ENCODE data around the gene DPF1.

- TF ChIP-seq CTCF (IDR thresholded peaks at IDR 0.05) (no peak), POLR2AphosphoS5 (IDR thresholded peaks at IDR 0.05) (no peak)
These were observed 38.7 kb upstream of the DPF1 start for GRCh38 chr19:38262585-38263268.
